Measurements from ENCODE around the gene A1CF.

A1CF gene

DNA sequence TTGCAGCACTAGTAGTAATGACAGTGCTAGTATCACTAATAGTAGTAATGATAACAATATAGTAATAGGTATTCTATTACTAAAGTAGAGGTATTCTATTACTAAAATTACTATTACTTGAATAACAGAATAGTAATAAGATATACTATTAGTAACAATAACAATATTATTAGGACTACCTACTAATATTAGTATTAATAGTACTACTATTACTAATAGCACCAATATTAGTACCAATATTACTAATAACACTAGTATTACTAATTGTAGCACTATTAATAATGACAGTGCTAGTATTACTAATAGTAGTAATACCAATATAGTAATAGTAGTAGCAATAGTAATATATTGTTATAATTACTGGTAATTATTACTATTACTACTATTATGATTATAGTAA is 24.1 kb downstream of the A1CF start:
- FAIRE-seq (no peak), DNase-seq (ENCODE audit: insufficient read length, low spot score) (no peak)
- TF ChIP-seq, protein P1, sequence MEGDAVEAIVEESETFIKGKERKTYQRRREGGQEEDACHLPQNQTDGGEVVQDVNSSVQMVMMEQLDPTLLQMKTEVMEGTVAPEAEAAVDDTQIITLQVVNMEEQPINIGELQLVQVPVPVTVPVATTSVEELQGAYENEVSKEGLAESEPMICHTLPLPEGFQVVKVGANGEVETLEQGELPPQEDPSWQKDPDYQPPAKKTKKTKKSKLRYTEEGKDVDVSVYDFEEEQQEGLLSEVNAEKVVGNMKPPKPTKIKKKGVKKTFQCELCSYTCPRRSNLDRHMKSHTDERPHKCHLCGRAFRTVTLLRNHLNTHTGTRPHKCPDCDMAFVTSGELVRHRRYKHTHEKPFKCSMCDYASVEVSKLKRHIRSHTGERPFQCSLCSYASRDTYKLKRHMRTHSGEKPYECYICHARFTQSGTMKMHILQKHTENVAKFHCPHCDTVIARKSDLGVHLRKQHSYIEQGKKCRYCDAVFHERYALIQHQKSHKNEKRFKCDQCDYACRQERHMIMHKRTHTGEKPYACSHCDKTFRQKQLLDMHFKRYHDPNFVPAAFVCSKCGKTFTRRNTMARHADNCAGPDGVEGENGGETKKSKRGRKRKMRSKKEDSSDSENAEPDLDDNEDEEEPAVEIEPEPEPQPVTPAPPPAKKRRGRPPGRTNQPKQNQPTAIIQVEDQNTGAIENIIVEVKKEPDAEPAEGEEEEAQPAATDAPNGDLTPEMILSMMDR (IDR thresholded peaks at IDR 0.05; ENCODE audit: insufficient read depth, missing control alignments) = no peak

DNA sequence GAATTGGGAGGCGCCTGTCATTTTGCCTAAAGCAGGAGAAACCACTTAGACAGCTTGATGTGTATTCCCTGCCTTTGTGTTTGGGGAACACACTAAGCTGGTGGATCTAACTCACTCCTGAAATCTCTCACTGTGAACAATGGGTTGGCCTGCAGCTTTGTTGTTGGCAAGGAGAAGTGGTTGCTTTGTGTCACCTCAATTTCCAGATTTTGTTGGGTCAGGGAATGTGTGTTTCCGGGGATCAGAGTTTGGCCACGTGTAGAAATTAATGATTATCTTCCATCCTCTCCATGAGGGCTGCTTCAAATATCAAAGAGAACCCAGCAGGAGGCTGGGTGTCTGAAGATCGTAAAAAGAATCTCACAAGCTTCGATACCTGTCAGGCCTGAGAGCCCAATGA is 27.8 kb downstream of the A1CF start:
- TF ChIP-seq, protein P1 (IDR thresholded peaks at IDR 0.05; ENCODE audit: insufficient read depth, missing control alignments) = no peak
- DNase-seq (ENCODE audit: insufficient read length, low spot score) (no peak), FAIRE-seq (no peak)

DNA sequence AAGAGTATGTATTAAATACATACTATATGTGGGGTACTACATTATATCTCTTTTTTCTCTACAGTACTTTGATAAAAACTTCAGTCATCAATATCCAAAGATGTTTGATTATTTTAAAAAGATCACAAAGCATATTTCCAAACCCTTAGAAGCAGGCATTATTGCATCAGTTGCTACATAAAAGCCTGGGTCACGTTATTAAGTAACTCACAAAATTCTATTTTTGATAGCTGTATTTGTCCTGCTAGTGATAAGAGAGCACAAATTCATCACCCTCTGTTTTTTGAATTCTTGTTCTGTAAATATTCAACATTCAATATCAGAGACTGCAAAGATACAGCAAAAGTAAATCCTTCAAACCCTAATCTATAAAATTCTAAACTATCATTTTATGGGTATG is 30.0 kb downstream of the A1CF start:
- DNase-seq (ENCODE audit: insufficient read length, low spot score) (no peak), FAIRE-seq (no peak)
- TF ChIP-seq, protein P1 (IDR thresholded peaks at IDR 0.05; ENCODE audit: insufficient read depth, missing control alignments) = no peak

DNA sequence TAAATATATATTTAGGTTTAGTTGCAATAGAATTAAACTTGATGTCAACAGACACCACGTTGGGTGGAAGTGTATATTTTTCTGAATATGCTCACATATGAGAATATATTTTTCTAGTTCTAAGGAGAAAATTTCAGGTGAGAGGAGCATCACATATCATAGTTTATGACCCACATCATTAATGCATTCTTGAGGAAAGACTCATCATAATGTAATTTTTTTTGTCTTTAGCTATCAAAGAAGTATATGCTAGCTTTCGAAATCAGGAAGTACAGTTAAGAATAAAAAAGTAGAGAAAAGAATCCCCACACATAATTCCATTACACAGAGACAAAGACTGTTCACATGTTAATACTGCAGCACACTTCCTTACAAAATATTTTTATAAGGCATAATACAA is 30.4 kb downstream of the A1CF start:
- FAIRE-seq (no peak), DNase-seq (ENCODE audit: insufficient read length, low spot score) (no peak)
- TF ChIP-seq, protein P1 (IDR thresholded peaks at IDR 0.05; ENCODE audit: insufficient read depth, missing control alignments) = no peak

DNA sequence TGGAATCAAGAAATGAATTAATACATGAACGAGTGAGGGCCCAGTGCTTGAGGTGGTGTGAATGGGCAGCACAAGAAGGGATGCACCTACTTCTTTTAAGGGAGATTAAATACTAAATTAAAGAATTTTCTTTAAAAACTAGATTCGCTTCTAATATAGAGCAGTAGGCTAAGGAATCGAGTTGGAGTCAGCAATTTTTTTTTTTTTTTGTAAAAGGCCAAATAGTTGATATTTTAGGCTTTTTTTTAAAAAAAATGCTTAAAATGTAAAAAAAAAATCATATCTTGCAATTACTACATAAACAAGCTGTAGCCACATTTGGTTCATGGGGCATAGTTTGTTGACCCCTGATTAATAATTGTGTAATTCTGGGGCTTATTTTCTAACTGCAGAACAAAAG is 31.9 kb downstream of the A1CF start:
- no peak for DNase-seq (ENCODE audit: insufficient read length, low spot score)
- no peak for FAIRE-seq
- TF ChIP-seq, protein P1 (IDR thresholded peaks at IDR 0.05; ENCODE audit: insufficient read depth, missing control alignments) = no peak

- DNase-seq (ENCODE audit: insufficient read length, low spot score) = no peak
- no peak for FAIRE-seq
- TF ChIP-seq, protein P1 (IDR thresholded peaks at IDR 0.05; ENCODE audit: insufficient read depth, missing control alignments) = no peak
Observed at GRCh38 chr10:50851884-50852671, 33.3 kb downstream of the A1CF start.

- TF ChIP-seq, protein P1 (IDR thresholded peaks at IDR 0.05; ENCODE audit: insufficient read depth, missing control alignments) = no peak
- FAIRE-seq (no peak), DNase-seq (ENCODE audit: insufficient read length, low spot score) (no peak)
Observed at GRCh38 chr10:50850578-50851230, 34.7 kb downstream of the A1CF start.

Data from D721Med (cell line).